Uterus (tissue), 2 donors: ENCODE results near the gene PTPN13.

Experiments
- CTCF ChIP-seq, 4 experiments: fragments of 200-600 bp in 2 of 4; fragments of 450-650 bp in 2 of 4; sonication (generic) in 2 of 4; IDR thresholded peaks; one replicate each; pipeline ENCODE4 v1.5.1; 2016 to 2019; ENCODE audit warnings: antibody characterized with exemption in 4 of 4, mild to moderate bottlenecking in 2 of 4, moderate library complexity in 1 of 4
- POLR2A ChIP-seq, 2 donors: fragments of 450-650 bp; IDR thresholded peaks; one replicate each; pipeline ENCODE4 v1.6.1; 2016; ENCODE audit warnings: antibody characterized with exemption in 2 of 2, mild to moderate bottlenecking in 1 of 2, moderate library complexity in 1 of 2

GRCh38 chr4:86631166-86631565 lies 37.1 kb downstream of the PTPN13 start:
- TF ChIP-seq CTCF (IDR thresholded peaks at IDR 0.05) (no peak), POLR2A (IDR thresholded peaks at IDR 0.05) (no peak)
